GM23338 (cell line): ENCODE results near the gene CYP3A7. TPM values are rescaled to one million over a fixed set of nuclear protein-coding genes. Genes with fewer than 3 reads are reported as not detected.

Source experiments
- ATAC-seq: fragments of 200-7000 bp; cut with Tn5 transposase; 3 replicates; pipeline ENCODE4 v1.9.1; 2020
- DNase-seq: peaks from one replicate; pipeline ENCODE4 v3.0.0-alpha.2; 2015; ENCODE audit warnings: low spot score
- H2AFZ ChIP-seq: fragments of 200-600 bp; sonication (generic); 2 replicates; pipeline ENCODE4 v1.8.0; 2016; ENCODE audit warnings: antibody characterized with exemption, mild to moderate bottlenecking, moderate library complexity
- H3F3A ChIP-seq: fragments of 200-600 bp; sonication (generic); replicated peaks from 2 replicates; pipeline ENCODE4 v1.8.0; 2017; ENCODE audit warnings: antibody characterized with exemption, mixed run types, low read depth
- H3K27ac ChIP-seq: fragments of 200-600 bp; sonication (generic); 2 replicates; pipeline ENCODE4 v1.6.1; 2016; ENCODE audit warnings: low read depth
- H3K27me3 ChIP-seq: fragments of 200-600 bp; sonication (generic); 2 replicates; pipeline ENCODE4 v1.8.0; 2016; ENCODE audit warnings: mild to moderate bottlenecking, mixed run types, moderate library complexity; ENCODE audit not compliant: insufficient read depth
- H3K36me3 ChIP-seq: fragments of 200-600 bp; sonication (generic); 2 replicates; pipeline ENCODE4 v1.8.0; 2016; ENCODE audit warnings: mild to moderate bottlenecking; ENCODE audit not compliant: insufficient read depth
- H3K4me1 ChIP-seq: fragments of 200-600 bp; sonication (generic); 2 replicates; pipeline ENCODE4 v1.8.0; 2016; ENCODE audit warnings: mild to moderate bottlenecking, moderate library complexity; ENCODE audit not compliant: insufficient read depth
- H3K4me2 ChIP-seq: fragments of 200-600 bp; sonication (generic); 2 replicates; pipeline ENCODE4 v1.7.1; 2017; ENCODE audit warnings: mixed run types
- H3K4me3 ChIP-seq: fragments of 200-600 bp; sonication (generic); 2 replicates; pipeline ENCODE4 v1.6.1; 2016; ENCODE audit warnings: mixed run types
- H3K79me2 ChIP-seq: fragments of 200-600 bp; sonication (generic); replicated peaks from 2 replicates; pipeline ENCODE4 v1.8.0; 2017; ENCODE audit warnings: mild to moderate bottlenecking; ENCODE audit not compliant: insufficient read depth
- H3K9me2 ChIP-seq: fragments of 200-600 bp; sonication (generic); 2 replicates; pipeline ENCODE4 v1.8.0; 2017; ENCODE audit not compliant: insufficient read depth
- H4K20me1 ChIP-seq: fragments of 200-600 bp; sonication (generic); replicated peaks from 2 replicates; pipeline ENCODE4 v1.8.0; 2017; ENCODE audit warnings: mild to moderate bottlenecking; ENCODE audit not compliant: insufficient read depth
- H3K27ac Mint-ChIP-seq: 2 replicates; pipeline ENCODE4 v1.8.0; 2020; ENCODE audit warnings: inconsistent platforms, mild to moderate bottlenecking, moderate library complexity, mixed read lengths
- H3K27me3 Mint-ChIP-seq: 3 replicates; pipeline ENCODE4 v1.8.0; 2022; ENCODE audit warnings: low read depth, mild to moderate bottlenecking, moderate library complexity, mixed read lengths, inconsistent platforms; ENCODE audit not compliant: insufficient read depth, poor library complexity
- H3K36me3 Mint-ChIP-seq: 3 replicates; pipeline ENCODE4 v1.8.0; 2021; ENCODE audit warnings: low read depth, mild to moderate bottlenecking, inconsistent platforms, moderate library complexity, mixed read lengths
- H3K4me1 Mint-ChIP-seq: 3 replicates; pipeline ENCODE4 v1.8.0; 2020; ENCODE audit warnings: mild to moderate bottlenecking, inconsistent platforms, mixed read lengths
- H3K4me3 Mint-ChIP-seq: 3 replicates; pipeline ENCODE4 v1.8.0; 2021; ENCODE audit warnings: moderate library complexity, mild to moderate bottlenecking, inconsistent platforms, mixed read lengths
- H3K9me3 Mint-ChIP-seq: 3 replicates; pipeline ENCODE4 v1.8.0; 2020; ENCODE audit warnings: moderate library complexity, mild to moderate bottlenecking, inconsistent platforms, mixed read lengths
- CREB1 ChIP-seq: fragments of 250-450 bp; sonication (Bioruptor Pico); IDR thresholded peaks from 2 replicates; pipeline ENCODE4 v1.5.0; 2020; ENCODE audit warnings: low read depth, mild to moderate bottlenecking, moderate library complexity
- EZH2 ChIP-seq: fragments of 200-600 bp; sonication (generic); IDR thresholded peaks from one replicate; pipeline ENCODE4 v1.8.0; 2017; ENCODE audit warnings: antibody characterized with exemption, mild to moderate bottlenecking, low read depth; ENCODE audit not compliant: unreplicated experiment
- EZH2phosphoT487 ChIP-seq: fragments of 200-600 bp; sonication (generic); IDR thresholded peaks from one replicate; pipeline ENCODE4 v1.8.1; 2018; ENCODE audit warnings: antibody characterized with exemption; ENCODE audit not compliant: unreplicated experiment
- JUNB ChIP-seq: IDR thresholded peaks from one replicate; pipeline ENCODE4 v1.6.1; 2016; ENCODE audit warnings: antibody characterized with exemption; ENCODE audit not compliant: unreplicated experiment
- NANOG ChIP-seq: IDR thresholded peaks from 2 replicates; pipeline ENCODE4 v1.6.1; 2016; ENCODE audit warnings: antibody characterized with exemption, borderline replicate concordance
- POLR2AphosphoS5 ChIP-seq: IDR thresholded peaks from 2 replicates; pipeline ENCODE4 v1.6.1; 2016; ENCODE audit warnings: antibody characterized with exemption, low read depth
- REST ChIP-seq: IDR thresholded peaks from one replicate; pipeline ENCODE4 v1.6.1; 2018; ENCODE audit warnings: antibody characterized with exemption; ENCODE audit not compliant: unreplicated experiment
- ZNF114 ChIP-seq: fragments of 250-450 bp; sonication (Bioruptor Pico); IDR thresholded peaks from 2 replicates; pipeline ENCODE4 v1.5.0; 2020; ENCODE audit warnings: mild to moderate bottlenecking, moderate library complexity
- ZNF462 ChIP-seq: fragments of 250-450 bp; sonication (Bioruptor Pico); IDR thresholded peaks from 2 replicates; pipeline ENCODE4 v1.5.0; 2020; ENCODE audit warnings: mild to moderate bottlenecking, moderate library complexity
- polyA plus RNA-seq: library from polyadenylated mRNA; unstranded; fragments of >200 nt; fragmentation: Nextera tagmentation; extraction: Ambion mirVana; gene quantifications from 2 replicates; pipeline ENCODE4 v1.2.1, GENCODE V29; 2016
- total RNA-seq: library from RNA; depleted of rRNA; stranded (reverse); fragments of >200 nt; shearing (Covaris generic); gene quantifications from 2 replicates; pipeline ENCODE4 v1.2.3, GENCODE V29; 2014
- TF ChIP-seq, protein P1 (sequence below), 2 experiments: fragments of 200-600 bp in 1 of 2; sonication (generic) in 1 of 2; conservative IDR thresholded peaks; 2 replicates each; pipeline versions ENCODE4 v1.5.1 to v1.6.1; 2016 to 2017; ENCODE audit warnings: antibody characterized with exemption in 2 of 2, low read depth in 2 of 2, mild to moderate bottlenecking in 2 of 2, moderate library complexity in 1 of 2
- TF ChIP-seq, protein P2 (sequence below): IDR thresholded peaks from 2 replicates; pipeline ENCODE4 v1.6.1; 2016; ENCODE audit warnings: antibody characterized with exemption

The CYP3A7 gene
- total and polyA plus RNA-seq, 2 experiments from 2014 or later = 0.19 TPM; not detected in 1

DNA sequence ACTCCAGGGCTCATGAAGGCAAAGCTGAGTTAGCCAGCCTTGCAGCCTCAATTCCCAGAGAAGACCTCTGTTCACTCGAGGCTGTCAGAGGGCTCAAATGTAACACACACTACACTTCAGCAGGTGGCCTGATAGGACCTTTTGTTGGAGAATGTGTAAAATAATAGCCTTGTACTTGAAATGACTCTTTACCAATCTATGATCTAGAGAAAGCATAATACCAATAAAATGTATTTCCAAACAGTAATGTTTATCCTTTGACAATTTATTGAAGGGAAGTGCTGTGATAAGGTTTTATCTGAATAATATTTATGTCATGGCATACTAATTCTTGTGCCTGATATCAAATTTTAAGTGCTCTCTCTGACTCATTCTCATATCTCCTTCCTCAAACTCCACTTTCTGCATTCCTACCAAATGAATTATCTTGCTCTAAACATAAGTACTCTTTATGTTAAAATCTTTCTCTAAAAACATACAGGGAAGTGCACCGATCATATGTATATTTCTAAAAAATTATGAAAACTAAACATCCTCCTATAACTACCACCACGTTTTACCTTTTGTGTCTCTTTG, 20.9 kb downstream of the CYP3A7 start:
- Mint-ChIP-seq H3K9me3 (no peaks in the 10 kb centered on the region), H3K27me3 (no peaks in the 10 kb centered on the region), H3K27ac (no peak overlapping the region), H3K36me3 (no peaks in the 10 kb centered on the region; the same call in 2 of the 3 replicates), H3K4me3 (no peak overlapping the region), H3K4me1 (no peaks in the 10 kb centered on the region)
- ATAC-seq (no peak), DNase-seq (no peak)
- H3K36me3 ChIP-seq = no peaks in the 10 kb centered on the region; the same call in 1 of the 2 replicates
- no peak overlapping the region for H3K4me2 ChIP-seq
- 0 out of 2 replicates have a peak, but pooled peaks cover 6% of the 10 kb centered on the region for H3K9me2 ChIP-seq
- H2AFZ ChIP-seq = no peak overlapping the region
- no peaks in the 10 kb centered on the region for H3K27me3 ChIP-seq
- no peak overlapping the region for H3K4me3 ChIP-seq
- no peaks in the 10 kb centered on the region for H3K4me1 ChIP-seq
- H3K79me2 ChIP-seq = no peaks in the 10 kb centered on the region
- TF ChIP-seq NANOG (no peak), ZNF462 (no peak), EZH2phosphoT487 (no peak), POLR2AphosphoS5 (no peak), REST (no peak), JUNB (no peak), CREB1 (CRISPR knock-in tag) (no peak), EZH2 (no peak), ZNF114 (no peak)
- TF ChIP-seq, protein P1, sequence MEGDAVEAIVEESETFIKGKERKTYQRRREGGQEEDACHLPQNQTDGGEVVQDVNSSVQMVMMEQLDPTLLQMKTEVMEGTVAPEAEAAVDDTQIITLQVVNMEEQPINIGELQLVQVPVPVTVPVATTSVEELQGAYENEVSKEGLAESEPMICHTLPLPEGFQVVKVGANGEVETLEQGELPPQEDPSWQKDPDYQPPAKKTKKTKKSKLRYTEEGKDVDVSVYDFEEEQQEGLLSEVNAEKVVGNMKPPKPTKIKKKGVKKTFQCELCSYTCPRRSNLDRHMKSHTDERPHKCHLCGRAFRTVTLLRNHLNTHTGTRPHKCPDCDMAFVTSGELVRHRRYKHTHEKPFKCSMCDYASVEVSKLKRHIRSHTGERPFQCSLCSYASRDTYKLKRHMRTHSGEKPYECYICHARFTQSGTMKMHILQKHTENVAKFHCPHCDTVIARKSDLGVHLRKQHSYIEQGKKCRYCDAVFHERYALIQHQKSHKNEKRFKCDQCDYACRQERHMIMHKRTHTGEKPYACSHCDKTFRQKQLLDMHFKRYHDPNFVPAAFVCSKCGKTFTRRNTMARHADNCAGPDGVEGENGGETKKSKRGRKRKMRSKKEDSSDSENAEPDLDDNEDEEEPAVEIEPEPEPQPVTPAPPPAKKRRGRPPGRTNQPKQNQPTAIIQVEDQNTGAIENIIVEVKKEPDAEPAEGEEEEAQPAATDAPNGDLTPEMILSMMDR (conservative IDR thresholded peaks at IDR 0.05; ENCODE audit: low read depth in 2 of 2) = no peak
- TF ChIP-seq, protein P2, sequence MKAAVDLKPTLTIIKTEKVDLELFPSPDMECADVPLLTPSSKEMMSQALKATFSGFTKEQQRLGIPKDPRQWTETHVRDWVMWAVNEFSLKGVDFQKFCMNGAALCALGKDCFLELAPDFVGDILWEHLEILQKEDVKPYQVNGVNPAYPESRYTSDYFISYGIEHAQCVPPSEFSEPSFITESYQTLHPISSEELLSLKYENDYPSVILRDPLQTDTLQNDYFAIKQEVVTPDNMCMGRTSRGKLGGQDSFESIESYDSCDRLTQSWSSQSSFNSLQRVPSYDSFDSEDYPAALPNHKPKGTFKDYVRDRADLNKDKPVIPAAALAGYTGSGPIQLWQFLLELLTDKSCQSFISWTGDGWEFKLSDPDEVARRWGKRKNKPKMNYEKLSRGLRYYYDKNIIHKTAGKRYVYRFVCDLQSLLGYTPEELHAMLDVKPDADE = no peak
- H3K27ac ChIP-seq = no peak overlapping the region
- H3F3A ChIP-seq = no peaks in the 10 kb centered on the region
- no peaks in the 10 kb centered on the region for H4K20me1 ChIP-seq
